Activated naive CD4-positive, alpha-beta T cell treated with anti-CD3 and anti-CD28 coated beads, Interleukin-2, amount 50 U/mL, for 24 hours (primary cell): Measurements from ENCODE around the gene JAKMIP2.

Experiments used
- H3K27ac Mint-ChIP-seq: one replicate; pipeline ENCODE4 v1.8.0; 2021; ENCODE audit warnings: mild to moderate bottlenecking, mixed read lengths
- H3K27me3 Mint-ChIP-seq: one replicate; pipeline ENCODE4 v1.8.0; 2021; ENCODE audit warnings: mixed read lengths
- H3K36me3 Mint-ChIP-seq: one replicate; pipeline ENCODE4 v1.8.0; 2021; ENCODE audit warnings: mixed read lengths
- H3K4me1 Mint-ChIP-seq: one replicate; pipeline ENCODE4 v1.8.0; 2021; ENCODE audit warnings: mixed read lengths
- H3K4me3 Mint-ChIP-seq: one replicate; pipeline ENCODE4 v1.8.0; 2021; ENCODE audit warnings: mild to moderate bottlenecking, mixed read lengths
- H3K9me3 Mint-ChIP-seq: one replicate; pipeline ENCODE4 v1.8.0; 2021; ENCODE audit warnings: mixed read lengths

The JAKMIP2 gene

DNA sequence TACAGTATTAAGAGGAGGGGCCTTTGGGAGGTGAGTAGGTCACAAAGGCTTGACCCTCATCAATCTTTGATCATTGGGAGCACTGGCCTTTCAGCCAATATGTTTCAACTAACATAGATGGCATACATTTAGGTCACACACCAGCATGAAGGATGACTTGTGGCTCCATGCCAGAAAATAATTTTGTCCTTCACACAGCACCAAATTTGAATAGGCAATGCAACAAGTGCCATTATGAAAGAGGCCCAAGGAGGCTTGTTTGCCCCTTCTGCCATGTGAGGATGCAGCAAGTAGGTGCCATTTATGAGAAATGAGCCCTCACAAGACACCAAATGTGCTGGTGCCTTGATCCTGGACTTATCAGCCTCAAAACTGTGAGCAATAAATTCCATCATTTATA is 81.1 kb downstream of the JAKMIP2 start:
- H3K27ac Mint-ChIP-seq = no peak overlapping the region
- no peak overlapping the region for H3K4me3 Mint-ChIP-seq
- no peaks in the 10 kb centered on the region for H3K27me3 Mint-ChIP-seq
- peaks cover 9% of the 10 kb centered on the region for H3K9me3 Mint-ChIP-seq
- peaks cover 12% of the 10 kb centered on the region for H3K36me3 Mint-ChIP-seq
- no peaks in the 10 kb centered on the region for H3K4me1 Mint-ChIP-seq

DNA sequence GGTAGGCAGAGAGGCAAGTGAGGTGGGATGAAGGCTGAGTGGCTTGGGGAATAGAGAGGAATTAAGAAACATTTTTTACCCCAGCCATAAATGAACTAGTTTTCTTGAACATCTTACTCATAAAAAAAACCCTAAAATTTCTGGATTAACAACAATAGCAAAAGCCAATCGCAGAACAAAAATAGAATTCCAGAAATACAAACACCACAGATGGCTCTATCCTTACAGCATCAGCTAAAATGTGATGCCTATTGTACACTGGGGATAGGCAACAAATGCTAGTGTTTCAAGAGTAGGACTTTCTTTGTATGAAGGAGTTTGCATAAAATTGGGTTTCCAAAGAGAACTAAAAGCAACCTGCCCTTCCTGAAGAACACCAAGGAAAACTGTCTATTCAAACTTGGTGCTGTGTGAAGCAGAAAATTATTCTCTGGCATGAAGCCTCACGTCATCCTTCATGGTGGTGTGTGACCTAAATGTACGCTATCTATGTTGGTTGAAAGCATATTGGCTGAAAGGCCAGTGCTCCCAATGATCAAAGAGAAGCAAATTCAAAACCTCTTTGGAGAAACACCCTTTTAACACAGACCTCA is 82.9 kb downstream of the JAKMIP2 start:
- no peaks in the 10 kb centered on the region for H3K27me3 Mint-ChIP-seq
- no peak overlapping the region for H3K4me3 Mint-ChIP-seq
- H3K36me3 Mint-ChIP-seq = peaks cover 13% of the 10 kb centered on the region
- no peaks in the 10 kb centered on the region for H3K4me1 Mint-ChIP-seq
- H3K27ac Mint-ChIP-seq = no peak overlapping the region
- peaks cover 9% of the 10 kb centered on the region for H3K9me3 Mint-ChIP-seq

DNA sequence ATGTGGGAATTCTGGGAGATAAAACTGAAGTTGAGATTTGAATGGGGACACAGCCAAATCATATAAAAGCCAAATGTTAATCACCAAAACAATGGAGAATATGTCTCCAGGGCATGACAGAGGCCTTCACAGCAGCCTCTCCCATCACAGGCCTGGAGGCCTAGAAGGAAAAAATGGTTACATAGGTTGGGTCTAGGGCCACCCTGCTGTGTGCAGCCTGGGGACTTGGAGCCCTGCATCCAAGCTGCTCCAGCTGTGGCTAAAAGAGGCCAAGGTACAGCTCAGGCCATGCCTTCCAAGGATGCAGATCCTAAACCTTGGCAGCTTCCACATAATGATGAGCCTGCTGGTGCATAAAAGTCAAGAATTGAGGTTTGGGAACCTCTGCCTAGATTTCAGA is 85.1 kb downstream of the JAKMIP2 start:
- Mint-ChIP-seq H3K9me3 (peaks cover 9% of the 10 kb centered on the region), H3K27ac (no peak overlapping the region), H3K4me1 (no peaks in the 10 kb centered on the region), H3K27me3 (no peaks in the 10 kb centered on the region), H3K4me3 (no peak overlapping the region), H3K36me3 (peaks cover 13% of the 10 kb centered on the region)

DNA sequence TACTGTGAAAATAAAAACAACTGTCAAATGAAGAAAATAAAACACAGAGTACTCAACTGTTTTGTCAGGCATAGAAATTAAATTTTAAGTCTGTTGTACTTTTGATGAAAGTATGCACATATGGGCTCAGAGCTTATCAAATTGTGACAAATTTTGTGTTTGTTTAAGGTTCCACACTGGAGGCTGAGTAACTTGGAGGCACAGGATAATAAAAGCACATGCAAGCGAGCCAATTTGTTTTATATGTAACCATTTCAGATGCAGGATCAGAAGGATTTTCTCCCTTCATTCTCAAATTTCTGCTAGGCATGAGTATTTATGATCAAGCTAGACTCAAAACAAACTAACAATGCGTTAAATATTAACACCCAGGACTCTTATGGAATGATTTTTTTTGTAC is 87.8 kb downstream of the JAKMIP2 start:
- no peak overlapping the region for H3K4me3 Mint-ChIP-seq
- H3K27ac Mint-ChIP-seq = no peak overlapping the region
- H3K4me1 Mint-ChIP-seq = no peaks in the 10 kb centered on the region
- H3K9me3 Mint-ChIP-seq = peaks cover 9% of the 10 kb centered on the region
- peaks cover 13% of the 10 kb centered on the region for H3K36me3 Mint-ChIP-seq
- no peaks in the 10 kb centered on the region for H3K27me3 Mint-ChIP-seq

DNA sequence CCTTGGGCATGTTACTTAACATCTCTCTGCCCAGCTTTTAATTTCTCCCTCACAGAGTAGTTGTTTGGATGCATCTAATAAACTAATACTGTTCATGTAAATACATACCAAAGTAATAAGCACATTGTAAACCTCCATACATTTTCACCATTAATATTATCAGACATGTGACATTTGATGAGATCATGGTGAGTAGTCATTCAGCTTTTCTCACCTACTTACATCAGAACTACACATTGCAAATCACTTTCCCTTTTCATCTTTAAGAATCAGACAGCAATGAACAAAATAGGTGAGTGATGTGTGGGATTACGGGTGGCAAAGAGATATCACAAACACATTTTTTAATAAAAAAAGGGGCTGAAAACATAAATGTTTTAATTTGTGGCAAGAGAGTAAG is 89.3 kb downstream of the JAKMIP2 start:
- H3K27me3 Mint-ChIP-seq = no peaks in the 10 kb centered on the region
- H3K36me3 Mint-ChIP-seq = peaks cover 7% of the 10 kb centered on the region
- no peaks in the 10 kb centered on the region for H3K9me3 Mint-ChIP-seq
- no peaks in the 10 kb centered on the region for H3K4me1 Mint-ChIP-seq
- no peak overlapping the region for H3K27ac Mint-ChIP-seq
- no peak overlapping the region for H3K4me3 Mint-ChIP-seq

DNA sequence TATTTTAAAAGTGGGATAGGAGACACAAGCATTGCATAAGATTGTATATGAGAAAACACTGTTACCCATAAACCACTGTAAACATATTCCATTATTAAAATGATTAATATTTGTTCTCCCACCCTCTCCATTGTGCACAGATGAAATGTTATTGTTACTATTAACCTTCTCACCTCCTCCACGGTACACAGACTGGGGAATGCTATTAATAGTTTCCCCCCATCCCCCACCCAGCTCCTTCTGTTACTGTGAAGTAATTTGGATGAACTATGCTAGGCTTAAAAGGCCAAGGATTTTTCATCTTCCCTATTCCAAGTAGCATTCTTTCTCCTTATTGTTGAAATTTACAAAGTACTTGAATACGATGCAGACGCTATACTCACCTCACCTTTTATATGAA is 91.4 kb downstream of the JAKMIP2 start:
- H3K36me3 Mint-ChIP-seq = no peaks in the 10 kb centered on the region
- no peak overlapping the region for H3K4me3 Mint-ChIP-seq
- no peaks in the 10 kb centered on the region for H3K27me3 Mint-ChIP-seq
- H3K4me1 Mint-ChIP-seq = no peaks in the 10 kb centered on the region
- no peak overlapping the region for H3K27ac Mint-ChIP-seq
- no peaks in the 10 kb centered on the region for H3K9me3 Mint-ChIP-seq

DNA sequence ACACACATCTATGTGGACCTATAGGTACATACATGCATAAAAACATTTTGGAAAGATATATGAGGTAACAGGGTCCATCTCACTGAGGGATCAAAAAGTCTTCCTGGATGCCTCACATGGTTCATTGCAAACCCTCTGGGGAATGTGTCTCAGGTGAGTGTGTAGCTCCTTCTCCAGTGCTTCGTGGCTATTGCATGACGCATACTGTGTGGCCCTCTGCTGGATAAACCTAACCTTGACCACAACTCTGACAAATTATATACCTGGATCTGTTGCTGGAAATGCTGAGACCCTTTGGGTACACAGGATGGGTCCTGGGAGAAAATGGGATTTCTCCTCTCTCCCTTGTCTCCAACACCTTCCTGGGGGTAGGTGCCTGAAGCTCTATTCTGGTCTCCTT is 91.9 kb downstream of the JAKMIP2 start:
- no peak overlapping the region for H3K27ac Mint-ChIP-seq
- H3K4me3 Mint-ChIP-seq = no peak overlapping the region
- no peaks in the 10 kb centered on the region for H3K27me3 Mint-ChIP-seq
- H3K9me3 Mint-ChIP-seq = no peaks in the 10 kb centered on the region
- no peaks in the 10 kb centered on the region for H3K4me1 Mint-ChIP-seq
- no peaks in the 10 kb centered on the region for H3K36me3 Mint-ChIP-seq

DNA sequence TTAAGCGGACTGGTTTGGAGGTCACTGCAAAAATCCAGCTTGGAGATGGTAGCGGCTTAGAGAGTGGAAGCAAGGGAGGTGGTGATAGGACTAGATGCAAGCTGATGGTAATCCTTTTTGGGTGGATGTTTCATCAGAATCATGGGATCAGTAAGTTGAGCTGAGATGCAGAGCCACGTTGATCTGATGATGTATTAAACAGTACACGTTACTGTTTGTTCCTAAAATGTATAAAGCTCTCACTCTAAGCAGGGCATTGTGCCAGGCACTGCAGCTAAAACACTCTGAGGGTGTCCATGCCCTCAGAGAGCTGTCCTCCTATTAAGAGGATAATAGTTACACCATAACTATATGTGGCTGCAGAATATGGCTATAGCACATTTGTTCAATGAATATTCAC is 93.1 kb downstream of the JAKMIP2 start:
- no peaks in the 10 kb centered on the region for H3K4me1 Mint-ChIP-seq

DNA sequence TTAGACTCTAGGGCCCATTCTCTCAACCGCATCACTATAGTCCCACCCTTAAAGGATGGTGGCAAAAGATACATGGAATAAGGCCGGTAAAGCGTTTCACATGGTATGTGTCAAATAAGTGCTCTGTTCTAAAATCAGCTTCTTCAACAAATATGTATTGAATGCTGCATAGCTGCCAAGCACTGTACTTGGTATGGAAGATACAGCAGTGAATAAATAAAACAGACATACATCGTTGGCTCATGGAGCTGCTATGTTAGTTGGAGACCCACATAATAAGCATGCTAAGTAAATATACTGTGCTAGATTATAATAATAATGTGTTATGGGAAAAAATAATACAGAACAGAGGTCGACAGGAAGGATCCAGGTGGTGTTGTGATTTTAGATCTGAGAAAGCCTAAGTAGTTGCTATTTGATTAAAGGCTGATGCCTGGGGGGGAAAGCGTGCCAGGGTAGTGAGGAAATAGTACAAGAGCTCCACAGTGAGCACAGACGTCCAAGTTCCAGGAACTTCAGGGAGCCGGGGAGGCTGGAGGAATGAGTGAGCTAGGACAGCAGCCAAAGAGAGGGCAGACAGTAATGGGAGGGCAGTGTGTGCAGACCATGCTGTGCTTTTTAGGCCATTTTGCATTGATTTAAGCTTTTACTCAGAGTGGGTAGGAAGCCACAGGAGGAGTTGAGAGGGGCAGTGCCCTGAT is 93.7 kb downstream of the JAKMIP2 start:
- Mint-ChIP-seq H3K27me3 (no peaks in the 10 kb centered on the region), H3K4me3 (no peak overlapping the region), H3K4me1 (no peaks in the 10 kb centered on the region), H3K9me3 (no peaks in the 10 kb centered on the region), H3K27ac (no peak overlapping the region), H3K36me3 (no peaks in the 10 kb centered on the region)

More for the DNA sequence above, 93.1 kb downstream of the JAKMIP2 start:
- Mint-ChIP-seq H3K27ac (no peak overlapping the region), H3K27me3 (no peaks in the 10 kb centered on the region), H3K9me3 (no peaks in the 10 kb centered on the region), H3K36me3 (no peaks in the 10 kb centered on the region), H3K4me3 (no peak overlapping the region)

DNA sequence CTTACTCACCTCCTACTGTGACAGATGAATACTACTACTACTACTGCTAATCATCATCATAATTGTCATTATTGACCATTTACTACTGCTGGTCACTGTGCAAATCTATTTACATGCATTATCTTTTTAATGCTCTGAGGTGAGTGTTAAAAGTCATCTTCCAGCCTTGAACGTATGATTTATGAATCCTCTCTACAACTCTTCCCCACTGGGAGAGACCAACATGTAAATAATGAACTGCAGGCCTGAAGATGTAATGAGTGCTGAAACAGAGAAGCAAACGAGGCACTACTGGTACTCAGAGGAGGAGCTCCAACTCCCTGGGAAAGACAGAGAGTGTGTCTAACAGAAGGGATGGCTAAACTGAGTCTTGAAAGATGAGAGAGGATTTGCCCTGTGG is 95.4 kb downstream of the JAKMIP2 start:
- H3K27me3 Mint-ChIP-seq = no peaks in the 10 kb centered on the region
- no peaks in the 10 kb centered on the region for H3K9me3 Mint-ChIP-seq
- no peak overlapping the region for H3K4me3 Mint-ChIP-seq
- no peaks in the 10 kb centered on the region for H3K36me3 Mint-ChIP-seq
- H3K4me1 Mint-ChIP-seq = no peaks in the 10 kb centered on the region
- no peak overlapping the region for H3K27ac Mint-ChIP-seq

DNA sequence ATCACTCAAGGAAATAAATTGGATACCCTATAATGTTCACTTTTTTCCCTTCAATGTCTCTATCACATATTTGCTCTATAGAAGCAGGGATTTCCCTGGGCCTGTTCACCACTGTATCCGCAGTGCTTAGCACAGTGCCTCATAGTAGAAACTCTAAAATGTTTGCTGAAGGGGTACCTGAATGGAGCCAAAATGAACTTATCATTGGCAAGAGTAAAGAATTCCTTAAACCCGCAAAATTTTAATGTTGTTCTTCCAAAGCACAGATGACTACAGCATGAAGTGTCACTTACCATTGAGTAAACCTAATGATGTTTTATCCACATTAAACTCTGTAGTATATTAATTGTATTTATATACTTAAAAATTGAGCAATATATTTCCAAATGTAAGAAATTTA is 96.1 kb downstream of the JAKMIP2 start:
- Mint-ChIP-seq H3K27me3 (no peaks in the 10 kb centered on the region), H3K4me3 (no peak overlapping the region)

DNA sequence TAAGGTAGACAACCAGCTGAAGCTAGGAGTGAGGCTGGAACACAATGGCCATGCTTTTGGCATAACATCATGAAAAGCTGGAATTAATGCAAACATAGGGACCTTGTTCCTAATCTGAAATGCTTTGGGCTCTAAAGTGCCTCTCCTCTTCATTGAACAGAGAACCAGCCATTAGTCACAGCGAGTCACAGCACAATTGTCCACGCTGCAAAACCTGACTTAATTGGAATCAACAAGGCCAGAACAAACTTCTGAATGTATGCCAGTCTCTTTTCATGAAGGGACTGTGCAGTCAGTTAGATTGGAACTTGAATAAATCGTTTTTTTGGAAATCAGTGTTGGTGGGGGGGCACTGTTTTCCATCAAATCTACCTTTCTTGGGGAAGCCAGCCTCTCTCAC is 96.5 kb downstream of the JAKMIP2 start:
- Mint-ChIP-seq H3K27ac (no peak overlapping the region), H3K9me3 (no peaks in the 10 kb centered on the region), H3K4me3 (no peak overlapping the region), H3K4me1 (no peaks in the 10 kb centered on the region), H3K36me3 (no peaks in the 10 kb centered on the region), H3K27me3 (no peaks in the 10 kb centered on the region)

More for the DNA sequence above, 96.1 kb downstream of the JAKMIP2 start:
- Mint-ChIP-seq H3K27ac (no peak overlapping the region), H3K4me1 (no peaks in the 10 kb centered on the region), H3K36me3 (no peaks in the 10 kb centered on the region), H3K9me3 (no peaks in the 10 kb centered on the region)

DNA sequence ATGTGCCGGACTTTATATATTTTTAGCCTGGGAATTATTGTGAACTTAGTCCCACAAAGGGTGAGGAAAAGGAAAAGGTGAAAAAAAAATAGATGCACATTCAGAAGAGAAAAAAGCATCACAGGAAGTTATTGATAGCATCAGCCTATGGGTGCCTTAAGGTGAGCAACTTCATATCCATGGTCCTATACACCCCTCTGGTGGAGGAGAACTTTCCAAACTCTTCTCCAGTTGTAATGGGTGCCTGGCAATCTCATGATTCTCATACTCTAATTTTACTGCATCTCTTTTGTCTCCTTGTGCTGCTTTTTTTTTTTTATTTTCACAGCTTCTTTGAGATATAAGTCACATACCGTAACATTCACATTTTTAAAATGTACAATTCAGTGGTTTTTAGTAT is 107.4 kb downstream of the JAKMIP2 start:
- H3K4me1 Mint-ChIP-seq = no peaks in the 10 kb centered on the region
- H3K36me3 Mint-ChIP-seq = no peaks in the 10 kb centered on the region
- H3K4me3 Mint-ChIP-seq = no peak overlapping the region
- H3K9me3 Mint-ChIP-seq = no peaks in the 10 kb centered on the region
- no peaks in the 10 kb centered on the region for H3K27me3 Mint-ChIP-seq
- no peak overlapping the region for H3K27ac Mint-ChIP-seq

DNA sequence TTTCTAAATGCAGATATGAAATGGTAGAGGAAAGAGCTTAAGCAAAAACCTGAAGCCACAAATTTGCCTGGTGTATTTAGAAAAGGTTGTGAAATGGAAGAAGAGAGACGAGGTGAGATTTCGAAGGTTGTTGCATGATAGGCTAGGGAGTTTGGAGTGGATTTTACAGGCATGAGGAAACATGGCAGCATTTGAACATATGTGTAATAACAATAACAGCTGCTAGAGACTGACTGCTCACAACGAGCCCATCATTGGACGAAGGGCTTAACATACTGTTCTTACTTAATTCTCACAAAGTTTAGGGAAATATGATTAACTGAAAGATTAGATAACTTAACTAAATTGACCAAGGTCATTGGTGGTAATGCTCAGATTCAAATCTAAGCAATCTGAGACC is 108.1 kb downstream of the JAKMIP2 start:
- Mint-ChIP-seq H3K4me1 (no peaks in the 10 kb centered on the region), H3K27ac (no peak overlapping the region), H3K36me3 (no peaks in the 10 kb centered on the region), H3K27me3 (no peaks in the 10 kb centered on the region), H3K4me3 (no peak overlapping the region), H3K9me3 (no peaks in the 10 kb centered on the region)

DNA sequence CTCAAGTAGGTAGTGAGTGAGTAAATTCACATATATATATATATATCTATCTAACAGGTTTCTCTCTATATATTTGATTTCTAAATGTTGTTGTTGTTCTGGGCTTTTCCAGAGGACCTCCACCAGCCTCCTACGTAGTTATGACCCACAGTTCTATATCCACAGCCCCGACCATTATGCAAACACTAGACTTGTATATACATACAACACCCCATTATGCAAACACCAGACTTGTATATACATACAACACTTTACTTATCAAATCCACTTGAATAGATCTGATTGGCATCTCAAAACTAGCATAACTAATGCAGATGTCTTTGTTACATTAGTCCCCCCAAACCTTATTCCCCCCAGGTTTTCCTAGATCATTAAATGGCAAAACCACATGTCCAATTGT is 108.7 kb downstream of the JAKMIP2 start:
- Mint-ChIP-seq H3K27me3 (no peaks in the 10 kb centered on the region), H3K4me3 (no peak overlapping the region), H3K27ac (no peak overlapping the region), H3K9me3 (no peaks in the 10 kb centered on the region), H3K36me3 (no peaks in the 10 kb centered on the region), H3K4me1 (no peaks in the 10 kb centered on the region)

DNA sequence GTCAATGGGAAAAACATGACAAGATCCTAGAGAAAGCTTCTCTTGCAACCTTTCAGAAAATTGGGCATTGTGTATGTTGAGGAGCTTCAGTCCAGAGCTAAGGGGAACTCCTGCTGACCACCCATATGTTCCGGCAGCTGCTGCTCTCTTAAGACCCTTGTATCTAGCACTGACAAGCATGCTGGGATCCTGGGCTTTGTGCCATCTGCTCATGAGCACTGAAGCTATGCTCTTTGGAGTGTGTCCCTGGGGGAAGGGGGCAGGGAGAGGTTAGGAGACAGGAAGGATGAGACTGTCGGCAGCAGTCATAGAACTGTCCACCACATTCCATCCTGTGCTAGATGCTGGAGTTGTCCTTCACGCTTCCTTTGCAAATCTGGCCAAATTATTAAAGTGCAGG is 109.3 kb downstream of the JAKMIP2 start:
- no peak overlapping the region for H3K27ac Mint-ChIP-seq
- no peaks in the 10 kb centered on the region for H3K36me3 Mint-ChIP-seq

DNA sequence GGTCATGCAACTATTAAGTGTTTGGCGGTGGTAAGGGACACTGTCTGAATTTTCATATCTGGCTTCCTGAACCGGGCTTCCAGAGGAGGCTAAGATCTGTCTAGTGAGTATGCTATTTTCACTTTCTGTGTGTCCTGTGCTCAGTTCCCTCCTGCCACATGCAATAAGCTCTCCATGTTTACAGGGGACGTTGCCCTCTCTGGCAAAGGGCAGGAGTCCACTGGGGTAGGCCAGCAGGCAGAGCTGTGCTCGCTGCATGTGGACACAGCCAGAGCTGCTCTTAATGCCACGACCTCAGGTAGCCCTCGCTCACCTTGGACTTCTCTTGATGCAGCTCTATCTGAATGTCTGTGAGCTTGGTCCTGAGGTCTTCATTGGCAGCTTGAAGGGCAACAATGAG is 111.2 kb downstream of the JAKMIP2 start:
- H3K27me3 Mint-ChIP-seq = no peaks in the 10 kb centered on the region
- no peak overlapping the region for H3K4me3 Mint-ChIP-seq
- H3K36me3 Mint-ChIP-seq = no peaks in the 10 kb centered on the region

More for the DNA sequence above, 109.3 kb downstream of the JAKMIP2 start:
- Mint-ChIP-seq H3K4me1 (no peaks in the 10 kb centered on the region), H3K9me3 (no peaks in the 10 kb centered on the region), H3K27me3 (no peaks in the 10 kb centered on the region), H3K4me3 (no peak overlapping the region)

More for the DNA sequence above, 111.2 kb downstream of the JAKMIP2 start:
- Mint-ChIP-seq H3K4me1 (no peaks in the 10 kb centered on the region), H3K27ac (no peak overlapping the region), H3K9me3 (no peaks in the 10 kb centered on the region)
